ENCODE data around the gene GRID1.

The GRID1 gene

GRCh38 chr10:86385806-86386205 is 19.2 kb upstream of the GRID1 start:
- Histone ChIP-seq H3K36me3 (ENCODE audit: control insufficient read depth, insufficient read depth, low read length) (no peaks in the 10 kb centered on the region), H3K18ac (ENCODE audit: low read length) (no peak overlapping the region), H2BK5ac (ENCODE audit: low read length) (no peak overlapping the region), H4K5ac (ENCODE audit: low read length) (no peak overlapping the region), H3K4me3 (ENCODE audit: low read length) (no peak overlapping the region), H2BK15ac (replicated peaks; ENCODE audit: low read depth) (no peak overlapping the region), H3K9ac (ENCODE audit: low read length) (no peak overlapping the region), H3K27me3 (ENCODE audit: insufficient read depth, low read length, poor library complexity) (no peaks in the 10 kb centered on the region), H2AK5ac (ENCODE audit: low read length) (no peak overlapping the region), H3K27ac (ENCODE audit: low read depth, low read length) (no peak overlapping the region), H3K4me2 (ENCODE audit: low read length) (no peak overlapping the region), H2BK120ac (ENCODE audit: low read depth, low read length) (no peak overlapping the region), H3K56ac (ENCODE audit: low read length) (no peak overlapping the region), H3K79me1 (ENCODE audit: low read length) (no peaks in the 10 kb centered on the region), H4K8ac (ENCODE audit: low read depth, low read length) (no peak overlapping the region), H3K4ac (ENCODE audit: low read depth, low read length) (no peak overlapping the region), H3K79me2 (ENCODE audit: control insufficient read depth, insufficient read depth, low read length) (no peaks in the 10 kb centered on the region), H3K23ac (ENCODE audit: low read length) (no peak overlapping the region), H3K4me1 (ENCODE audit: control insufficient read depth, low read depth, low read length) (no peaks in the 10 kb centered on the region)
- WGBS (ENCODE audit: extremely low coverage, insufficient coverage, low lambda C conversion rate), result no CpG with 5 or more reads among the region's 3 CpGs
- DNase-seq, result no peak

- H2BK120ac ChIP-seq (ENCODE audit: low read depth, low read length), result no peak overlapping the region
- H4K5ac ChIP-seq (ENCODE audit: low read length), result no peak overlapping the region
- no peaks in the 10 kb centered on the region for H3K79me2 ChIP-seq (ENCODE audit: control insufficient read depth, insufficient read depth, low read length)
- no peak overlapping the region for H3K56ac ChIP-seq (ENCODE audit: low read length)
- no peak overlapping the region for H3K18ac ChIP-seq (ENCODE audit: low read length)
- H3K27ac ChIP-seq (ENCODE audit: low read depth, low read length), result no peak overlapping the region
- H3K4me3 ChIP-seq (ENCODE audit: low read length), result no peak overlapping the region
- no peak for DNase-seq
- H3K4ac ChIP-seq (ENCODE audit: low read depth, low read length), result no peak overlapping the region
- no peak overlapping the region for H2AK5ac ChIP-seq (ENCODE audit: low read length)
- H3K23ac ChIP-seq (ENCODE audit: low read length), result no peak overlapping the region
- no peaks in the 10 kb centered on the region for H3K79me1 ChIP-seq (ENCODE audit: low read length)
- no CpG with 5 or more reads among the region's 6 CpGs for WGBS (ENCODE audit: extremely low coverage, insufficient coverage, low lambda C conversion rate)
- H4K8ac ChIP-seq (ENCODE audit: low read depth, low read length), result no peak overlapping the region
- H3K27me3 ChIP-seq (ENCODE audit: insufficient read depth, low read length, poor library complexity), result no peaks in the 10 kb centered on the region
- H3K4me2 ChIP-seq (ENCODE audit: low read length), result no peak overlapping the region
- H2BK5ac ChIP-seq (ENCODE audit: low read length), result no peak overlapping the region
- H3K9ac ChIP-seq (ENCODE audit: low read length), result no peak overlapping the region
- no peak overlapping the region for H2BK15ac ChIP-seq (replicated peaks; ENCODE audit: low read depth)
- no peaks in the 10 kb centered on the region for H3K4me1 ChIP-seq (ENCODE audit: control insufficient read depth, low read depth, low read length)
- no peaks in the 10 kb centered on the region for H3K36me3 ChIP-seq (ENCODE audit: control insufficient read depth, insufficient read depth, low read length)
Observed at GRCh38 chr10:86377797-86378146, 11.2 kb upstream of the GRID1 start.

GRCh38 chr10:86376852-86377796 is 10.5 kb upstream of the GRID1 start:
- no peak overlapping the region for H3K4me3 ChIP-seq (ENCODE audit: low read length)
- H3K23ac ChIP-seq (ENCODE audit: low read length), result no peak overlapping the region
- peak overlapping the region; percentile 48 for H3K9ac ChIP-seq (ENCODE audit: low read length)
- no peaks in the 10 kb centered on the region for H3K79me1 ChIP-seq (ENCODE audit: low read length)
- no peak overlapping the region for H2BK15ac ChIP-seq (replicated peaks; ENCODE audit: low read depth)
- H3K79me2 ChIP-seq (ENCODE audit: control insufficient read depth, insufficient read depth, low read length), result no peaks in the 10 kb centered on the region
- peak overlapping the region; percentile 73 for H3K56ac ChIP-seq (ENCODE audit: low read length)
- no peak overlapping the region for H2BK5ac ChIP-seq (ENCODE audit: low read length)
- no peak overlapping the region for H3K4ac ChIP-seq (ENCODE audit: low read depth, low read length)
- H4K5ac ChIP-seq (ENCODE audit: low read length), result no peak overlapping the region
- H4K8ac ChIP-seq (ENCODE audit: low read depth, low read length), result no peak overlapping the region
- no peak overlapping the region for H3K4me2 ChIP-seq (ENCODE audit: low read length)
- H2BK120ac ChIP-seq (ENCODE audit: low read depth, low read length), result no peak overlapping the region
- no peak overlapping the region for H2AK5ac ChIP-seq (ENCODE audit: low read length)
- H3K36me3 ChIP-seq (ENCODE audit: control insufficient read depth, insufficient read depth, low read length), result no peaks in the 10 kb centered on the region
- H3K4me1 ChIP-seq (ENCODE audit: control insufficient read depth, low read depth, low read length), result no peaks in the 10 kb centered on the region
- H3K18ac ChIP-seq (ENCODE audit: low read length), result no peak overlapping the region
- no CpG with 5 or more reads among the region's 68 CpGs for WGBS (ENCODE audit: extremely low coverage, insufficient coverage, low lambda C conversion rate)
- H3K27ac ChIP-seq (ENCODE audit: low read depth, low read length), result no peak overlapping the region
- H3K27me3 ChIP-seq (ENCODE audit: insufficient read depth, low read length, poor library complexity), result no peaks in the 10 kb centered on the region
- DNase-seq, result peak; percentile 82

GRCh38 chr10:86376403-86376802 is 9.8 kb upstream of the GRID1 start:
- DNase-seq, result no peak
- no peak overlapping the region for H3K4me3 ChIP-seq (ENCODE audit: low read length)
- no peak overlapping the region for H2BK15ac ChIP-seq (replicated peaks; ENCODE audit: low read depth)
- no peak overlapping the region for H4K5ac ChIP-seq (ENCODE audit: low read length)
- H3K79me2 ChIP-seq (ENCODE audit: control insufficient read depth, insufficient read depth, low read length), result no peaks in the 10 kb centered on the region
- H3K4me2 ChIP-seq (ENCODE audit: low read length), result no peak overlapping the region
- H2BK5ac ChIP-seq (ENCODE audit: low read length), result no peak overlapping the region
- no peak overlapping the region for H3K23ac ChIP-seq (ENCODE audit: low read length)
- H4K8ac ChIP-seq (ENCODE audit: low read depth, low read length), result no peak overlapping the region
- H3K4me1 ChIP-seq (ENCODE audit: control insufficient read depth, low read depth, low read length), result no peaks in the 10 kb centered on the region
- H3K27me3 ChIP-seq (ENCODE audit: insufficient read depth, low read length, poor library complexity), result no peaks in the 10 kb centered on the region
- no peak overlapping the region for H3K27ac ChIP-seq (ENCODE audit: low read depth, low read length)
- no peak overlapping the region for H3K4ac ChIP-seq (ENCODE audit: low read depth, low read length)
- WGBS (ENCODE audit: extremely low coverage, insufficient coverage, low lambda C conversion rate), result no CpG with 5 or more reads among the region's 7 CpGs
- H3K56ac ChIP-seq (ENCODE audit: low read length), result peak overlapping the region; percentile 25
- no peaks in the 10 kb centered on the region for H3K79me1 ChIP-seq (ENCODE audit: low read length)
- H3K18ac ChIP-seq (ENCODE audit: low read length), result no peak overlapping the region
- no peak overlapping the region for H2BK120ac ChIP-seq (ENCODE audit: low read depth, low read length)
- H3K36me3 ChIP-seq (ENCODE audit: control insufficient read depth, insufficient read depth, low read length), result no peaks in the 10 kb centered on the region
- H2AK5ac ChIP-seq (ENCODE audit: low read length), result no peak overlapping the region
- no peak overlapping the region for H3K9ac ChIP-seq (ENCODE audit: low read length)

- Histone ChIP-seq H3K4me1 (ENCODE audit: control insufficient read depth, low read depth, low read length) (no peaks in the 10 kb centered on the region), H3K79me2 (ENCODE audit: control insufficient read depth, insufficient read depth, low read length) (no peaks in the 10 kb centered on the region), H2BK5ac (ENCODE audit: low read length) (no peak overlapping the region), H2BK15ac (replicated peaks; ENCODE audit: low read depth) (no peak overlapping the region), H4K8ac (ENCODE audit: low read depth, low read length) (no peak overlapping the region), H3K9ac (ENCODE audit: low read length) (no peak overlapping the region), H3K27me3 (ENCODE audit: insufficient read depth, low read length, poor library complexity) (no peaks in the 10 kb centered on the region), H3K36me3 (ENCODE audit: control insufficient read depth, insufficient read depth, low read length) (no peaks in the 10 kb centered on the region), H3K23ac (ENCODE audit: low read length) (no peak overlapping the region), H3K4ac (ENCODE audit: low read depth, low read length) (no peak overlapping the region), H3K4me3 (ENCODE audit: low read length) (no peak overlapping the region), H3K18ac (ENCODE audit: low read length) (no peak overlapping the region), H3K79me1 (ENCODE audit: low read length) (no peaks in the 10 kb centered on the region), H3K56ac (ENCODE audit: low read length) (no peak overlapping the region), H3K27ac (ENCODE audit: low read depth, low read length) (no peak overlapping the region), H4K5ac (ENCODE audit: low read length) (no peak overlapping the region), H3K4me2 (ENCODE audit: low read length) (no peak overlapping the region), H2AK5ac (ENCODE audit: low read length) (no peak overlapping the region), H2BK120ac (ENCODE audit: low read depth, low read length) (no peak overlapping the region)
- no CpG with 5 or more reads among the region's 8 CpGs for WGBS (ENCODE audit: extremely low coverage, insufficient coverage, low lambda C conversion rate)
- DNase-seq, result no peak
Observed at GRCh38 chr10:86375204-86375603, 8.6 kb upstream of the GRID1 start.

GRCh38 chr10:86374664-86375063 is 8.1 kb upstream of the GRID1 start:
- H3K18ac ChIP-seq (ENCODE audit: low read length), result no peak overlapping the region
- H3K4ac ChIP-seq (ENCODE audit: low read depth, low read length), result no peak overlapping the region
- no peak overlapping the region for H2BK5ac ChIP-seq (ENCODE audit: low read length)
- H2BK120ac ChIP-seq (ENCODE audit: low read depth, low read length), result no peak overlapping the region
- H4K5ac ChIP-seq (ENCODE audit: low read length), result no peak overlapping the region
- no peak overlapping the region for H3K23ac ChIP-seq (ENCODE audit: low read length)
- WGBS (ENCODE audit: extremely low coverage, insufficient coverage, low lambda C conversion rate), result no CpG with 5 or more reads among the region's 8 CpGs
- no peak overlapping the region for H3K4me2 ChIP-seq (ENCODE audit: low read length)
- no peak overlapping the region for H2AK5ac ChIP-seq (ENCODE audit: low read length)
- DNase-seq, result no peak
- no peaks in the 10 kb centered on the region for H3K36me3 ChIP-seq (ENCODE audit: control insufficient read depth, insufficient read depth, low read length)
- H3K79me1 ChIP-seq (ENCODE audit: low read length), result no peaks in the 10 kb centered on the region
- no peaks in the 10 kb centered on the region for H3K79me2 ChIP-seq (ENCODE audit: control insufficient read depth, insufficient read depth, low read length)
- H3K27ac ChIP-seq (ENCODE audit: low read depth, low read length), result no peak overlapping the region
- no peak overlapping the region for H3K9ac ChIP-seq (ENCODE audit: low read length)
- no peak overlapping the region for H2BK15ac ChIP-seq (replicated peaks; ENCODE audit: low read depth)
- H3K27me3 ChIP-seq (ENCODE audit: insufficient read depth, low read length, poor library complexity), result no peaks in the 10 kb centered on the region
- H3K4me1 ChIP-seq (ENCODE audit: control insufficient read depth, low read depth, low read length), result no peaks in the 10 kb centered on the region
- no peak overlapping the region for H3K4me3 ChIP-seq (ENCODE audit: low read length)
- H4K8ac ChIP-seq (ENCODE audit: low read depth, low read length), result no peak overlapping the region
- no peak overlapping the region for H3K56ac ChIP-seq (ENCODE audit: low read length)
